ENCODE results near the gene ARID1B. TPM values are rescaled to one million over a fixed set of nuclear protein-coding genes. Genes with fewer than 3 reads are reported as not detected.

ARID1B gene
- total RNA-seq, 1 donor, result 55.0 TPM

DNA sequence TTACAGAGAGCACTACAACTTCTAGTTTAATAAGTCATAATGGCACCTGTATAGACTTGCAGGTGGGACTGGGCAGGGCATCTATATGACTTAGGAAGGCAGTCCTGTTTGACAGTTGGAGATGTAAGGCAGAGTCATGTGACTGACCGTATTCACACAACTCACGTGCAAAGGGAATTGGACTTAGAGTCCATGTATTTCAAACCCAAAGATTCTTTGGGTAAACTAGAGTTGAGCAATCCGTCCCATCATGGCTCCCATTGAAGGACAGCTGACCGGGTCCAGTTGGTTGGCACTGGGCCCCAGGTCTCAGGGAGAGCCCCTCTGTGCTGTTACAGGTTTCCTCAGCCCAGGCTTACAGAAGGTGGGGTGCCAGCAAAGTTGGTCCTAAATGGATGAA lies 121.9 kb downstream of the ARID1B start:
- TF ChIP-seq, protein P1, sequence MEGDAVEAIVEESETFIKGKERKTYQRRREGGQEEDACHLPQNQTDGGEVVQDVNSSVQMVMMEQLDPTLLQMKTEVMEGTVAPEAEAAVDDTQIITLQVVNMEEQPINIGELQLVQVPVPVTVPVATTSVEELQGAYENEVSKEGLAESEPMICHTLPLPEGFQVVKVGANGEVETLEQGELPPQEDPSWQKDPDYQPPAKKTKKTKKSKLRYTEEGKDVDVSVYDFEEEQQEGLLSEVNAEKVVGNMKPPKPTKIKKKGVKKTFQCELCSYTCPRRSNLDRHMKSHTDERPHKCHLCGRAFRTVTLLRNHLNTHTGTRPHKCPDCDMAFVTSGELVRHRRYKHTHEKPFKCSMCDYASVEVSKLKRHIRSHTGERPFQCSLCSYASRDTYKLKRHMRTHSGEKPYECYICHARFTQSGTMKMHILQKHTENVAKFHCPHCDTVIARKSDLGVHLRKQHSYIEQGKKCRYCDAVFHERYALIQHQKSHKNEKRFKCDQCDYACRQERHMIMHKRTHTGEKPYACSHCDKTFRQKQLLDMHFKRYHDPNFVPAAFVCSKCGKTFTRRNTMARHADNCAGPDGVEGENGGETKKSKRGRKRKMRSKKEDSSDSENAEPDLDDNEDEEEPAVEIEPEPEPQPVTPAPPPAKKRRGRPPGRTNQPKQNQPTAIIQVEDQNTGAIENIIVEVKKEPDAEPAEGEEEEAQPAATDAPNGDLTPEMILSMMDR (IDR thresholded peaks at IDR 0.05; ENCODE audit: extremely low read depth, low read depth, low read length), result no peak
- no peak overlapping the region for H3K4me3 ChIP-seq (ENCODE audit: insufficient read depth, low read length)
- H3K27me3 ChIP-seq (ENCODE audit: insufficient read depth, low read length), result no peaks in the 10 kb centered on the region
- peaks cover 16% of the 10 kb centered on the region for H4K20me1 ChIP-seq (ENCODE audit: insufficient read depth, low read length)
- H3K36me3 ChIP-seq (ENCODE audit: insufficient read depth, low read length), result no peaks in the 10 kb centered on the region
- no peak for DNase-seq (ENCODE audit: insufficient read length, low spot score, missing footprints)
- H3K9me3 ChIP-seq (ENCODE audit: low read depth, low read length), result no peaks in the 10 kb centered on the region
- H3K4me1 ChIP-seq (ENCODE audit: insufficient read depth, low read length), result no peaks in the 10 kb centered on the region
- no peak overlapping the region for H3K27ac ChIP-seq (ENCODE audit: low read depth, low read length)
- no peak overlapping the region for H2AFZ ChIP-seq (ENCODE audit: low read length)
- H3K79me2 ChIP-seq (ENCODE audit: insufficient read depth, low read length), result peaks cover 59% of the 10 kb centered on the region
- no peak overlapping the region for H3K4me2 ChIP-seq (ENCODE audit: insufficient read depth, low read length)

DNA sequence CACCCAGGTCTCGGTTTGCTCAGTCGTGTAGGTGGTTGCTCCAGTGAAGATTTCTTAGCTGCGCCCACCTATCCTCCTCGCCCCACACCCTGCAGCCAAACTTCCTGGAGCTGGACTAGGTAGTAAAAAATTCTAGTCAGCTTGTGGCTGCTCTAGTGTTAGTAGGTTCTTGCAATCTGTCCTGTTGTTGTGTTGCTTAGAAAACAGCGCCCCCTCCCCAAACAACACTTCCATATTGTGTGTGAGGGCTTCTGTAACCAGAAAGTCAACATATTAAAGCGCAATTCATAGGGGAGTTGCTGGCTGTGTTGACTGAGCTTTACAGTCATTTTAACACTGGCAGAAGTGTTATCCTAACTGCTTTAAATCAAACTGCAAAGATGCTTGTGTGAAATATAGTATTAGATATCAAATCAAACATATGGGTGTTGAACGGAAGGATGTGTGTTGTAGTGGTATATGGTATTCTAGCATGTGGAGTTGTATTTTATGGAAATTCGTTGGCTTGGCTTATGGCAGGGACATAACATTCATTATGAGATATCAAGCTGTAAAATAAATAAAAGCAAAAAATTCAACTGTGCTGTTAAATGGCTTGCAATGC lies 122.5 kb downstream of the ARID1B start:
- Histone ChIP-seq H3K36me3 (ENCODE audit: insufficient read depth, low read length) (no peaks in the 10 kb centered on the region), H3K79me2 (ENCODE audit: insufficient read depth, low read length) (peaks cover 54% of the 10 kb centered on the region), H3K4me1 (ENCODE audit: insufficient read depth, low read length) (no peaks in the 10 kb centered on the region), H3K4me3 (ENCODE audit: insufficient read depth, low read length) (no peak overlapping the region), H4K20me1 (ENCODE audit: insufficient read depth, low read length) (peaks cover 16% of the 10 kb centered on the region), H3K27ac (ENCODE audit: low read depth, low read length) (no peak overlapping the region), H3K27me3 (ENCODE audit: insufficient read depth, low read length) (no peaks in the 10 kb centered on the region), H3K9me3 (ENCODE audit: low read depth, low read length) (no peaks in the 10 kb centered on the region), H2AFZ (ENCODE audit: low read length) (no peak overlapping the region), H3K4me2 (ENCODE audit: insufficient read depth, low read length) (no peak overlapping the region)
- TF ChIP-seq, protein P1 (IDR thresholded peaks at IDR 0.05; ENCODE audit: extremely low read depth, low read depth, low read length), result no peak
- no peak for DNase-seq (ENCODE audit: insufficient read length, low spot score, missing footprints)

DNA sequence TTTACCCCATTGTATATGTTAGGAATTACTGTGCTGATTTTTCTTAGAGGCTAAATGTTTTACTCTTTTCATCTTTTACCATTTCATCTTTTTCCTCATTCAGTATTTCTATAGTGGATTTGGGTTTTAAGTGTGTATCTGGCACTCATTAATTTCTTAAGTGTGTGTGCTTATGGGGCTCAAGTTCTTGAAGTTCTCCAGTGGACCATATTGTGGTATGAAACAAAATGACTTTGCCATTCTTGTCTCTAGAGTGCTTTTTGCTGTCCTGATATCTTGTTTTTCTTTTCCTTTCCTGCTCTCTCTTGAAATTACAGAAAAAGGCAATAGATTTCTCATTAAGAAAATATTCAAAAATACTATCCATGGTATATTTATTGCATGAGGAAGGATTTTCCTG lies 123.1 kb downstream of the ARID1B start:
- Histone ChIP-seq H3K4me3 (ENCODE audit: insufficient read depth, low read length) (no peak overlapping the region), H3K36me3 (ENCODE audit: insufficient read depth, low read length) (no peaks in the 10 kb centered on the region), H3K27ac (ENCODE audit: low read depth, low read length) (no peak overlapping the region), H3K79me2 (ENCODE audit: insufficient read depth, low read length) (peaks cover 49% of the 10 kb centered on the region), H3K27me3 (ENCODE audit: insufficient read depth, low read length) (no peaks in the 10 kb centered on the region), H3K9me3 (ENCODE audit: low read depth, low read length) (no peaks in the 10 kb centered on the region), H3K4me2 (ENCODE audit: insufficient read depth, low read length) (no peak overlapping the region), H2AFZ (ENCODE audit: low read length) (no peak overlapping the region), H4K20me1 (ENCODE audit: insufficient read depth, low read length) (peaks cover 16% of the 10 kb centered on the region), H3K4me1 (ENCODE audit: insufficient read depth, low read length) (no peaks in the 10 kb centered on the region)
- no peak for DNase-seq (ENCODE audit: insufficient read length, low spot score, missing footprints)
- TF ChIP-seq, protein P1 (IDR thresholded peaks at IDR 0.05; ENCODE audit: extremely low read depth, low read depth, low read length), result no peak

- TF ChIP-seq, protein P1 (IDR thresholded peaks at IDR 0.05; ENCODE audit: extremely low read depth, low read depth, low read length), result no peak
- Histone ChIP-seq H3K79me2 (ENCODE audit: insufficient read depth, low read length) (peaks cover 45% of the 10 kb centered on the region), H2AFZ (ENCODE audit: low read length) (no peak overlapping the region), H4K20me1 (ENCODE audit: insufficient read depth, low read length) (peaks cover 16% of the 10 kb centered on the region), H3K4me3 (ENCODE audit: insufficient read depth, low read length) (no peak overlapping the region), H3K4me2 (ENCODE audit: insufficient read depth, low read length) (no peak overlapping the region), H3K36me3 (ENCODE audit: insufficient read depth, low read length) (no peaks in the 10 kb centered on the region), H3K27ac (ENCODE audit: low read depth, low read length) (no peak overlapping the region), H3K4me1 (ENCODE audit: insufficient read depth, low read length) (no peaks in the 10 kb centered on the region), H3K9me3 (ENCODE audit: low read depth, low read length) (no peaks in the 10 kb centered on the region), H3K27me3 (ENCODE audit: insufficient read depth, low read length) (no peaks in the 10 kb centered on the region)
- no peak for DNase-seq (ENCODE audit: insufficient read length, low spot score, missing footprints)
These were observed 124.3 kb downstream of the ARID1B start for GRCh38 chr6:156901309-156902019.
